ENCODE measurements around the gene PCAT7. TPM values are rescaled to one million over a fixed set of nuclear protein-coding genes. Genes with fewer than 3 reads are reported as not detected.

PCAT7 gene
- total and polyA plus RNA-seq, 2 experiments from 2014 or later = 4.0 to 5.5 TPM

DNA sequence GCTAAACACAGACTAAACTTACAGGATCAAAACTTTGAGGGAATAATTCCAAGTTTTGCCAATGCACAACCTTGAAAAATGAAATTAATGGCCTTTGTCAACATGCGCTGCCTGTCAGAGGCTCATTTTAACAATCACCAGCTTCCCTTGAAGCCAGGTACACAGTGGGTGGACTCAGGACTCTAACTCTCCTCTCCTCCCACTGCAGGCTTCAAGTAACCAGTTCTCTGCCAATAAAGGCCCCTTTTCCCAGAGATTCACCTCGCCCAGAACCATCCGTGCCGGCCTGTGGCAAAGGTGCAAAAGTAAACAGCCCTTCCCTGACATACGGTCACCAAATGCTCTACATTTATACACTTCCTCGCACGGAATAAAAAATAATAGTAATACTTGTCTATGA, 57.2 kb downstream of the PCAT7 start:
- Histone ChIP-seq H3K9me2 (ENCODE audit: insufficient read depth) (no peaks in the 10 kb centered on the region), H3K27me3 (ENCODE audit: insufficient read depth) (no peaks in the 10 kb centered on the region), H3K4me3 (no peak overlapping the region), H3K4me1 (ENCODE audit: insufficient read depth) (peaks cover 9% of the 10 kb centered on the region; the same call in 1 of the 2 replicates), H2AFZ (no peak overlapping the region), H3K36me3 (ENCODE audit: insufficient read depth) (no peaks in the 10 kb centered on the region), H3K79me2 (replicated peaks; ENCODE audit: insufficient read depth) (no peaks in the 10 kb centered on the region), H3K4me2 (no peak overlapping the region), H3F3A (replicated peaks; ENCODE audit: low read depth) (no peaks in the 10 kb centered on the region), H4K20me1 (replicated peaks; ENCODE audit: insufficient read depth) (no peaks in the 10 kb centered on the region), H3K27ac (ENCODE audit: low read depth) (no peak overlapping the region)
- H3K4me3 Mint-ChIP-seq = no peak overlapping the region
- no peaks in the 10 kb centered on the region for H3K27me3 Mint-ChIP-seq (ENCODE audit: insufficient read depth, low read depth, poor library complexity)
- peaks cover 20% of the 10 kb centered on the region for H3K4me1 Mint-ChIP-seq
- no peak for ATAC-seq
- H3K27ac Mint-ChIP-seq = no peak overlapping the region
- TF ChIP-seq REST (IDR thresholded peaks at IDR 0.05; ENCODE audit: unreplicated experiment) (no peak), STAT1 (IDR thresholded peaks at IDR 0.05; ENCODE audit: unreplicated experiment) (no peak), EZH2 (IDR thresholded peaks at IDR 0.05; ENCODE audit: low read depth, unreplicated experiment) (no peak), ZNF114 (CRISPR knock-in tag; IDR thresholded peaks at IDR 0.05) (no peak), NANOG (IDR thresholded peaks at IDR 0.05; ENCODE audit: borderline replicate concordance) (no peak)
- TF ChIP-seq, protein P1, sequence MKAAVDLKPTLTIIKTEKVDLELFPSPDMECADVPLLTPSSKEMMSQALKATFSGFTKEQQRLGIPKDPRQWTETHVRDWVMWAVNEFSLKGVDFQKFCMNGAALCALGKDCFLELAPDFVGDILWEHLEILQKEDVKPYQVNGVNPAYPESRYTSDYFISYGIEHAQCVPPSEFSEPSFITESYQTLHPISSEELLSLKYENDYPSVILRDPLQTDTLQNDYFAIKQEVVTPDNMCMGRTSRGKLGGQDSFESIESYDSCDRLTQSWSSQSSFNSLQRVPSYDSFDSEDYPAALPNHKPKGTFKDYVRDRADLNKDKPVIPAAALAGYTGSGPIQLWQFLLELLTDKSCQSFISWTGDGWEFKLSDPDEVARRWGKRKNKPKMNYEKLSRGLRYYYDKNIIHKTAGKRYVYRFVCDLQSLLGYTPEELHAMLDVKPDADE (IDR thresholded peaks at IDR 0.05) = no peak
- no peak for DNase-seq (ENCODE audit: low spot score)
- no peaks in the 10 kb centered on the region for H3K36me3 Mint-ChIP-seq (ENCODE audit: low read depth)
- H3K9me3 Mint-ChIP-seq = no peaks in the 10 kb centered on the region

DNA sequence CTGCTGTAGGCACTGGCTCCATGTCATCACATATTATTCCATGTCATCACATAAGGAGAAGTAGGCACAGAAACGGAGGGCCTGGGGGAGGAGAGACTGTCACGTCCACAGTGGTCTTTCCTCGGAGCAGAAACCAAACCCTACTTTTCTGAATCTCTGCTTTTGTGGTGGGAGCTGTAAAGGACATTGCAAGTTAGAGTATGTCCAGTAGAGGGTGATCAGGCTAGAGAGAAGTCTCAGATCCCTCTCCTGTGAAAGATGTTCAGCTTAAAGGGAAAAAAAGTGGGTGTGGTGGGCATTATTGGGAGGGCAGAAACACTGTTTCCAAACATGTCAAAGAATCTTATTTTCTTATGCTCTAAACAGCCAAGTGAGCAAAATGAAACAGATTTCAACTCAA, 58.1 kb downstream of the PCAT7 start:
- no peak overlapping the region for H3K27ac Mint-ChIP-seq

More for the DNA sequence above, 58.1 kb downstream of the PCAT7 start:
- H3K4me3 ChIP-seq = no peak overlapping the region
- no peak for DNase-seq (ENCODE audit: low spot score)
- ATAC-seq = no peak
- H2AFZ ChIP-seq = no peak overlapping the region
- H3K9me2 ChIP-seq (ENCODE audit: insufficient read depth) = no peaks in the 10 kb centered on the region
- TF ChIP-seq, protein P2, sequence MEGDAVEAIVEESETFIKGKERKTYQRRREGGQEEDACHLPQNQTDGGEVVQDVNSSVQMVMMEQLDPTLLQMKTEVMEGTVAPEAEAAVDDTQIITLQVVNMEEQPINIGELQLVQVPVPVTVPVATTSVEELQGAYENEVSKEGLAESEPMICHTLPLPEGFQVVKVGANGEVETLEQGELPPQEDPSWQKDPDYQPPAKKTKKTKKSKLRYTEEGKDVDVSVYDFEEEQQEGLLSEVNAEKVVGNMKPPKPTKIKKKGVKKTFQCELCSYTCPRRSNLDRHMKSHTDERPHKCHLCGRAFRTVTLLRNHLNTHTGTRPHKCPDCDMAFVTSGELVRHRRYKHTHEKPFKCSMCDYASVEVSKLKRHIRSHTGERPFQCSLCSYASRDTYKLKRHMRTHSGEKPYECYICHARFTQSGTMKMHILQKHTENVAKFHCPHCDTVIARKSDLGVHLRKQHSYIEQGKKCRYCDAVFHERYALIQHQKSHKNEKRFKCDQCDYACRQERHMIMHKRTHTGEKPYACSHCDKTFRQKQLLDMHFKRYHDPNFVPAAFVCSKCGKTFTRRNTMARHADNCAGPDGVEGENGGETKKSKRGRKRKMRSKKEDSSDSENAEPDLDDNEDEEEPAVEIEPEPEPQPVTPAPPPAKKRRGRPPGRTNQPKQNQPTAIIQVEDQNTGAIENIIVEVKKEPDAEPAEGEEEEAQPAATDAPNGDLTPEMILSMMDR (conservative IDR thresholded peaks at IDR 0.05; ENCODE audit: low read depth in 2 of 2) = peak; percentile 24 to 30; a peak in 3 of 4 replicates
- no peak for TF ChIP-seq EZH2phosphoT487 (IDR thresholded peaks at IDR 0.05; ENCODE audit: unreplicated experiment)
- peaks cover 14% of the 10 kb centered on the region; the same call in 2 of the 3 replicates for H3K4me1 Mint-ChIP-seq
- no peaks in the 10 kb centered on the region for H4K20me1 ChIP-seq (replicated peaks; ENCODE audit: insufficient read depth)
- no peak overlapping the region for H3K4me2 ChIP-seq
- no peaks in the 10 kb centered on the region for H3K36me3 ChIP-seq (ENCODE audit: insufficient read depth)
- no peaks in the 10 kb centered on the region for H3K36me3 Mint-ChIP-seq (ENCODE audit: low read depth)
- no peaks in the 10 kb centered on the region for H3K9me3 Mint-ChIP-seq
- H3K4me1 ChIP-seq (ENCODE audit: insufficient read depth) = no peaks in the 10 kb centered on the region
- no peaks in the 10 kb centered on the region for H3K27me3 ChIP-seq (ENCODE audit: insufficient read depth)
- H3F3A ChIP-seq (replicated peaks; ENCODE audit: low read depth) = no peaks in the 10 kb centered on the region
- H3K79me2 ChIP-seq (replicated peaks; ENCODE audit: insufficient read depth) = no peaks in the 10 kb centered on the region
- no peak overlapping the region for H3K4me3 Mint-ChIP-seq
- no peak overlapping the region for H3K27ac ChIP-seq (ENCODE audit: low read depth)
- H3K27me3 Mint-ChIP-seq (ENCODE audit: insufficient read depth, low read depth, poor library complexity) = no peaks in the 10 kb centered on the region

All from GM23338 (cell line).